A673 (cell line): ENCODE measurements around the gene C11orf52.

Experiments used
- EZH2 ChIP-seq: fragments of 200-600 bp; sonication (generic); IDR thresholded peaks from 2 replicates; pipeline ENCODE4 v1.6.1; 2017; ENCODE audit warnings: borderline replicate concordance, low read depth, mild to moderate bottlenecking, mixed read lengths, antibody characterized with exemption, low read length; ENCODE audit not compliant: poor library complexity, severe bottlenecking
- TF ChIP-seq, protein P1 (sequence below): fragments of 300-800, 200-600 bp; sonication (generic); conservative IDR thresholded peaks from 2 replicates; pipeline ENCODE4 v1.5.1; 2017; ENCODE audit warnings: low read depth, mild to moderate bottlenecking, antibody characterized with exemption, low read length, moderate library complexity, mixed read lengths

DNA sequence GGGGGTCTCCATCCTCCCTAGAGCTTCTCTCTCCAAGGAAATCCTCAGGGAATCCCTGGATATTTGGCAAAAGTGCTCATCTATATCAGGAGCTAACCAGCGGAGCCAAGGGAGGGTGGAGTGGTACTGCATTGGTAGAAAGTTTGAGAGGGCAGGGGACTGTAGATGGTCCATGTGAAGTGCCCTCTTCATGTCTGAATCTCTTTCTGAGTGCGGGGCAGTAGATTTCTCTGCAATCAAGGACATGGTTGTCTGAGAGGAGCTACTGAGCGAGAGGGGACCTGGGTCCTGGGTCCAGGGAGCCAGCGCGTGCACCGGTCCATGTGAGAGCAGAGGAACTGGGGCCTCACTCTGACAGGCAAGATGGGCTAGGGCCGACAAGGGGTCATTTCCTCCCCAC lies 19.1 kb downstream of the C11orf52 start:
- TF ChIP-seq, protein P1, sequence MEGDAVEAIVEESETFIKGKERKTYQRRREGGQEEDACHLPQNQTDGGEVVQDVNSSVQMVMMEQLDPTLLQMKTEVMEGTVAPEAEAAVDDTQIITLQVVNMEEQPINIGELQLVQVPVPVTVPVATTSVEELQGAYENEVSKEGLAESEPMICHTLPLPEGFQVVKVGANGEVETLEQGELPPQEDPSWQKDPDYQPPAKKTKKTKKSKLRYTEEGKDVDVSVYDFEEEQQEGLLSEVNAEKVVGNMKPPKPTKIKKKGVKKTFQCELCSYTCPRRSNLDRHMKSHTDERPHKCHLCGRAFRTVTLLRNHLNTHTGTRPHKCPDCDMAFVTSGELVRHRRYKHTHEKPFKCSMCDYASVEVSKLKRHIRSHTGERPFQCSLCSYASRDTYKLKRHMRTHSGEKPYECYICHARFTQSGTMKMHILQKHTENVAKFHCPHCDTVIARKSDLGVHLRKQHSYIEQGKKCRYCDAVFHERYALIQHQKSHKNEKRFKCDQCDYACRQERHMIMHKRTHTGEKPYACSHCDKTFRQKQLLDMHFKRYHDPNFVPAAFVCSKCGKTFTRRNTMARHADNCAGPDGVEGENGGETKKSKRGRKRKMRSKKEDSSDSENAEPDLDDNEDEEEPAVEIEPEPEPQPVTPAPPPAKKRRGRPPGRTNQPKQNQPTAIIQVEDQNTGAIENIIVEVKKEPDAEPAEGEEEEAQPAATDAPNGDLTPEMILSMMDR: no peak
- TF ChIP-seq EZH2: no peak
